Smooth muscle cell of the brain vasculature (primary cell): ENCODE data around the gene UBE2QL1.

Experiments used
- DNase-seq: peaks from one replicate; pipeline ENCODE4 v3.0.0-alpha.2; 2012; ENCODE audit warnings: low read depth, low spot score

The UBE2QL1 gene

DNA sequence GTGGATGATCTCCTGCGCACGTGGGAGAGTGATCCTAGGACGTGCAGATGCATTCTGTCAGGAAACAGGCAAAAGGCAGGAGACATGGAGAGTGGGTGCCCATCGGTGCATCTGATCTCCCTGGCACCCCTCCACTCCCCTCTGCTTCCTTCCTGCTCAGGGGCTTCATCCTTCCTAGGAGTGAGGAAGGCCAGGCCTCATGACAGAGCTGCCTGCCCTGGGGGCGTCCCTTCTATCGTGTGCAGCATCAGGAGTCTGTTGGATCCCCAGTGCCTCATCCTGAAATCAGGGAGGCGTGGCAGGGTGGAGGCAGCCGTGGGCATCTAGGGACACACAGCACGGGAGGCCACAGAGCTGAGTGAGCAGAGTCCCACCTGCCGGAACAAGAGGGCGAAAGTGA lies 30.1 kb downstream of the UBE2QL1 start:
- no peak for DNase-seq

DNA sequence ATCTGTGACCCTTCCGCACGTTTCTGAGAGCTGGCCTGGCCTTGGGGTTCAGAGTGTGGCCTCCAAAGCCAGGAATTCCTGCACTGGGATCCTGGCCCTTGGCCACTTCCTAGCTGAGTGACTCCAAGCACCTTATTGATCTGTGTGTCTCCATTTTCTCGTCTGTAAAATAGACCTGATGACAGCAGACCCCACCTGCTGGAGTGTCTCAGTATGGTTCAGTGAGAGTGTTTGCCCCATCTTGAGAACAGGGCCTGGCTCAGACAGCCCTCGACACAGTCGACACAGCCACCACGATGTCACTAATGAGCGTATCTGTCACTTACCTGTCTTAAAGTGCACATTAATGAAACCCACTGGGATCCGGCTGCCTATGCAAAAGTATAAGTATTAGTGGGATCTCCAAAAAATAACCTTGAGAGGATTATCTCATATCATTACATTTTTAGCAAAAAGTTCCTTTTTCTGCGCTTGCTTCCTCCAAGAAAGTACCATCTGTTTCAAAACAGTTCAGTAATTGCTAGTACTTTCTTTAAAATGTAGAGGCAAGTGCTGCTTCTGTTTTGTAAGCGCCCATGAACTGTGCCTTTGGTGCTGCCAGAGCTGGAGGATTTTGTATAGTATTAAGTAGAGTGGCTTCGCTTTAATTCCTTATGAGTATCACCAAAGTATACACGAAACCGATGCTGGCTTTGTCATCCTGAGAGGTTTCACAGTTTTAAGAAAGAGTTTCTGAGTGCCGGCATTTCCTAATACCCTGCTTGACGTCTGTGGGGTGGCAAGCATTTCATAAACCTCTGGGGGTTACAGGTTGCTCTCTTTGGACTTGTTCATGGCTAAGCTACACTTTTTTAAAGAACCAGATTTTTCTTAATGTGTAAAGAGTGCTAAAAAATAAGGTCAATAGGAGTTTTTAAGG lies 31.7 kb downstream of the UBE2QL1 start:
- DNase-seq = no peak

DNA sequence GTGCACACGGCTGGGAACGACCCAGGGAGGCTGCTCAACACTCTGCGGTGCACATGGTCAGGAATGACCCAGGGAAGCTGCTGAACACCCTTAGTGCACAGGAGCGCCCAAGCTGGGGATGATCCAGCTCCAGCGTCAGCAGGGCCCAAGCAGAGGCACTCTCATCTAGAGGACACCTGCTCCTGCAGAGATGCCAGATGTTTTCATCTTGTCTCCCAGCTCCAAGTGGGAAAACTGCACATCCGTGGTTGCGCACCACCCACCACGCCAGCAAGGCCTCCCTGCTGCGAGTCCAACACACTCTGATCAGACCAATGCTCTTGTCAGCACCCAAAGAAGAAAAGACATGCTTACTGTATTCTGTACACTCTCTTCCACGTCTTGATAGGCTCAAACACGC lies 34.1 kb downstream of the UBE2QL1 start:
- DNase-seq = no peak

DNA sequence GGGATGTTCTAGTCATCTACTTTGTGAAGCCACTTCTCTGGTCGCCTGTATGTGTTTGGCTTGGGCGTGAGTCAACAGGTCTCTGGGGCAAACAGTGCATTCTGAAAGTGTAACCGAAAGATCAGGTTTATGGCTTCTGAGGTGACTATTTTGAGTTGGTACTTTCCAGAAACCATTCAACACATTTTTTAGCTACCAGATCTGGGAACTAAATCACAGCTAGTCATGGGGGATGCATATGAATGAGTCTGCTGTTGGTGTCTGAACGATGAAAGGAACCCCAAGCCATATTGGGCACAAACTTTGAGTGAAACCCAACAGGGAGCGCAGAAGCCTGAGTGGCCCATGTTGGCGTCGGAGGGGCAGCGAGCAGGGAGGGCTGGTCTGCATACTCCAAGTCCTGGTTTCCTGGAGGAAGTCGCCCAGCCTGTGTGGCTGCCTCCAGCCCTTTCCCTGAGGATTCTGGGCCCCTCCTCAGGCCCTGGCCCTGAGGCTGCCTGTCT lies 35.3 kb downstream of the UBE2QL1 start:
- DNase-seq = no peak

DNA sequence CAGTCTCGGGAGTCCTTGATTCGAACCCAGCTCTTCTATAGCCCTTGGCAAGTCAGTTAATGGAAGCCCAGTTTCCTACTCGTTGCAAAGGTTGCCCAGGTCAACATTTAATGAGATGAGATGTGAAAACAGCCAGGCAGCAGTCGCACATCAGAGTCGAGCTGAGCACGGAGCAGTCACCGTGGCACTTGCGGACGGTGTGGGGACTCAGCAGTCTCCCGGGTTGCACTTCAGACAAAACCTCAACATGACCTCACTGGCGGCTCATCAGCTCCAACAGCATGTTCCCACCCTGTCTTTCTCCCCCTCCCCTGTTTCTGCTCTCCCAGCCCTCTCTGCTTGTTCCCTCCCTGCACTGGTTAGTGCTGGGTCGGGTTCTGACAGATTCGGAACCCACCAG lies 35.8 kb downstream of the UBE2QL1 start:
- no peak for DNase-seq

DNA sequence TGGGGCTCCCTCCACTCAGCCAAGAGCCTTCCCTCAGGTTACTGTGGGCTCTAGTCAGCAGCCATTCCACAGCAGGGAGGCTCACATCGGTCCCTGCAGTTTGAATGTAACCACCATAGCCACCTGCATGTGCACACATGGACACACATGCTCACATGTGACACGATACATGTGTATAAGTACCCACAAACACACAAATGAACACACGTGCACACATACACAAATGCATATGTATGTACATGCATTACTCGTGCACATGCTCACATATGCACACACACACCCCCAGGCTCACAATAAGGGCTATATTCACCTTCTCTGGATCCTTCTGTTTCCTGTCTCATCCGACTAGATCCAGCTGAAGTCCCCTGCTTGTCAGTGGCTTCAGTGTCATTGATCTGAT lies 36.2 kb downstream of the UBE2QL1 start:
- DNase-seq = no peak

DNA sequence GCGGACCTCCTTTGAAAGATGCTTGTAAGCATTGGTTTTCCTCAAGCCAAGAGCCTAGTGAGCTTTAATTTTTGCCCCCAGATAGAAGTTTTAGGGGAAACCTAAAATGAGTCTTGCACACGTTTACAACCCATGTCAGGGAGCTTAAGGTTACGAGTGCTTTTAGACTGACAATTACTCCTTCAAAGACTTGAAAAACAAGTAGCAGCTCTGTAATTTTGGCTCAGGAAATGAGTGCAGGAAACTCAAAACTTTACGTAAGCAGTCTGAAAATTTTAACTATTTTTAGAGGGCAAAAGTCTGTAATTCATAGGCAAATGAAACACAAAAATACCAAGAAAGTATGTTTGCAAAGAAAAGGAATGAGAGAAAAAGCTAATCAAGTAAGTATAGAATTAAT lies 36.8 kb downstream of the UBE2QL1 start:
- DNase-seq = no peak

DNA sequence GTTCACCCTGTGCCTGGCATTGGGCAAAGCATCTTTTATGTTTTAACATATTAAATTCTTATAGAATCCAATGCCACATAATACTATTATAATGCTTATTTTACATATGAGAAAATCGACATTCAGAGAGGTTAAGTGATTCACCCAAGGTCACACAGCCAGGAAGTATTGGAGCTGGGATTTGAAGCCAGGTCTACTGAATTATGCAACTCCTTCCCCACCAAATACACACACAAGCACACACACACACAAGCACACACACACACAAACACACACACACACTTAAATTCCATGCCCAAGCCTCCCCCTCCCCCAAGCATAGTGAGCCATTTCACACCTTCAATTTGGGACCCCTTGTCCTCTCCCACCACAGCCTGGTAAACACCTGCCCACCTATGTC lies 37.4 kb downstream of the UBE2QL1 start:
- no peak for DNase-seq

DNA sequence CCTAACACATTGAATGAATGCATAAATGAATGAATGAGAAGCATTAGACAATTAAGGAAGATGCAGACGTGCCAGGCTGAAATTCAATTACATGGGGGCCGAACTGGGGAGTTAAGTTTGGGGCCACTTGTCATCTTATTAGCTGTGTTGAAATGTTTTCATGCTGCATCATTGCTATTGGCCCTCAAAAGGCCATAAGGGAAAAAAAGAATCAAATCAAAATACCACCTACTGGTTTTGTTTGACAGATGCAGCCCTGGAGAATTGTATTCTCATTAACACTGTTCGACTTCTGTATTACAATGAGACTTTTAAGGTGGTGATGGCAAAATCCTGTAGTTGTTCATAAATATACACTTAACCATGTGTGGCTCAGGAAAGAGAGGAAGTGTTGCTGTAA lies 38.4 kb downstream of the UBE2QL1 start:
- no peak for DNase-seq

DNA sequence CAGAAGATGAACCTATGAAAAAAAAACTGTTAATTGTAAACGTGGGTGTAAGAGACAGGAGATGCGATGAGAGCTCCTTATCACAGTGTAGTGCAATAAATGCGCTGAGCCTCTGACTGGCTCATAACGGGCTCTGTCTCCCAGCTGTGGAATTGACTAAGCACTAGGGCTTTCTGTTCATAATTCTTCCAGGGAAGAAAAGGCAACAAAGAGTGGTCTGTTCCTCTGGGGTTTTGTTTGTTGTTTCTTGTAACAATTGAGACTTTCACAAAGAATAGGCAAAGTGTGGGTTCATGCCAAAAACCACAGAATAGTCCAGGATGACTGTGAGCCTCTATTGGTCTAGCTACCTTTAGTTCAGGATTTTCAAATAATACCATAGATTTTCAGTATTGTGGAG lies 39.4 kb downstream of the UBE2QL1 start:
- DNase-seq = no peak

DNA sequence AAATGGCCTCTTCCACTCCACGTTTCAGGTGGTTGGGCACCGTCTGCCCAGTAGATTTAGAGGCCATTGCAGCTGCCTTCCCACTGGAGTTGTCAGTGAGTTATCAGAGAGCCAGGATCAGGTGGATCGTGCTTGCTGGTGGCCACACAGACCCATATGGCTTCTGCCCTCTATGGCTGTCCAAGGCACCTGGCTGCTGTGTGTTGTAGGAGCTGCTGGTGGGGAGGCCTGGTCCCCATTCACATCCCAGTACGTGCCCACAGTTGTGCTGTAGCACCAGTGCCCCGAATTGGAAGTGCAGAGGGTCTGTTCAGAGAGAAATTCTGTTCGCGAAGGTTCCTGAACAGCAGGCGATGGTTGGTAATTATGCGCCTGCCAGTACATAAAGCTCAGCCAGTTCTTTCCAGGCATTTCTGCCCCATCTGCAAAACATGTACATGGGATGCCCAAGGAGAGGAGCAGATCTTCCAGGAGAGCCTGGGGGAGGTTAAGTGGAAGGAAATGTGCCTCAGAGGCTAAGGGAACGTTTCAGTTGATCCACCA lies 41.1 kb downstream of the UBE2QL1 start:
- no peak for DNase-seq

DNA sequence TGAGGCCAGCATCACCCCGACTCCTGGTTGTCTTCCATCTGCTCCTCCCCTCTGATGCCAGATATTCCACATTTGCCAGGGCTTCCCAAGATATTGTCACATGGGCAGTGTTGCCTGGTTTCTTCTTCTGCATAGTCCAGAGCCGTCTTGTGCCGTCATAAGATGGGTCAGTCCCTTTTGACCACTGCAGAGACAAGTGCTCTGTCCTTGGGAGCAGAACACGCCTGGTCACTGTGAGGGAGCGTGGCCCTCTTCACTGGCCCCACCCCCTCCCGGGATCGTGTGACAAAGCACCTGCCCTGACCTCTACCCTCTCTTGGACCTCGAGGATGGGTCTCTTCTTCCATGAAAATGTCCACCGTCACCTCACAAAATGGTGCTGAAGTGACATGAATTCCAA lies 41.6 kb downstream of the UBE2QL1 start:
- DNase-seq = no peak

DNA sequence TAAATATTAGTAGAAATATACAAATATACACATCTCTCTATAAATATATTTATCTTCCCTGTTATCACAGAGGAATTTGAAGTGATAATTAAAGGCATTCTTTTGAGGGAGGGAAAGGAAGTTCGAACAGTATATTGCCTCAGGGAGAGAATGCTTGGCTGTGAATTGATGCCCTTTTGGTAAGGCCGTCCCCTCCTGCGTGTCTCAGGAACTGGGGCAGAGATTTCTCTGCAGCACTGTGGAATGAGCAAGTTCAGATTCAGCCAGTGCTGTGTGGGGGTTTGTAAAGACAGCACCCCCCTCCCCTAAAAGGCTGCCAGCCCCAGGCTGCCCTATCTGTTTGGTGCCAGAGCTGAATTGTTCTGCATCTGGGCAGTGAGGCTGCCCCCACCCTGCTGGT lies 42.0 kb downstream of the UBE2QL1 start:
- DNase-seq = no peak

DNA sequence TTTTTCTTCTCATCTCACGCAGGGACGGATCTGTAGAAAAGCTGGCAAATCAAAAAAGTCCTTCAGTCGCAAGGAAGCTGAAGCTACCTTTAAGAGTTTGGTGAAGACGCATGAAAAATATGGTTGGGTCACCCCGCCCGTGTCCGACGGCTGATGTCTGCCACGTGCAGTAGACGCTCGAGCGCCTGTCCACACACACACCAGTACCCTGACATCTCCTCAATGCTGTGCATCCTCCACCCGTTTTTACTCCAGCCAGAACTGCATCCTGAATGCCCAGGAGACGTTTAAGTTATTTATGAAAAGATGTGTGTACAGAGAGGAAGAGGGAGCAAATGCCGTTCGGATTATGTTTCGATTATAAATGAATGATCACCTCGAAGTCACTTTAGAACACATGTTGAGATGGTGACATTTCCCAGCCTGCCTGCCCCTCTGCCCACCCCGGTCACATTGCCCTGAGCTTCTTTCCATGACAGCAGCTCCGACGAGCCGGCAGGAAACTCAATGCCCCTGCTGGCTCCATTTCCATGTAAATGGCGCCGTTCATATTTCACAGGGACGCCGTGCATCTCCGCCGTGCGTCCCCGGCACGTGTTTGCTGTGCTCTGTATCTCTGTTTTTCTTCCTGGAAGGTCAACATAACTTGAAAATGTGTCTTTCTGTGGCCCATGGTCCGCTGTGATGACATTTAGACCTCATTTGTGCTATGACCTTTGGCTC lies 42.7 kb downstream of the UBE2QL1 start:
- DNase-seq = no peak

DNA sequence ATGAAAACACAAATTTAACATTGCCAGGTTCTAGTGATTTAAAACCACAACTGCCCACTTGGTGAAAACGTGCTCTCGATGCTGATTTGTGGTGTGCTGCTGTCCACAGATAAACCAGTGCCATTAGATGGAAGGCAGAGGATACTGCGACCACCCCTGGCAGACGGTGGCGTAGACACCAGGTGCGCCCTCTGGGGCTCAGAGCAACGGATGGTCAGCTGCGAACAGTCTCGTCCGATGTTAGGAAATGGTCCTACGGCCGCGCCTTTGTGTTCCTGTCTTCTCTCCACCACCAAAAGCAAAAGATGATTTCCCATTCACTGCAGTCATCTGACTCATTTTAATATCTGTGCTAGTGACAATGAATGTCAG lies 43.2 kb downstream of the UBE2QL1 start:
- no peak for DNase-seq

DNA sequence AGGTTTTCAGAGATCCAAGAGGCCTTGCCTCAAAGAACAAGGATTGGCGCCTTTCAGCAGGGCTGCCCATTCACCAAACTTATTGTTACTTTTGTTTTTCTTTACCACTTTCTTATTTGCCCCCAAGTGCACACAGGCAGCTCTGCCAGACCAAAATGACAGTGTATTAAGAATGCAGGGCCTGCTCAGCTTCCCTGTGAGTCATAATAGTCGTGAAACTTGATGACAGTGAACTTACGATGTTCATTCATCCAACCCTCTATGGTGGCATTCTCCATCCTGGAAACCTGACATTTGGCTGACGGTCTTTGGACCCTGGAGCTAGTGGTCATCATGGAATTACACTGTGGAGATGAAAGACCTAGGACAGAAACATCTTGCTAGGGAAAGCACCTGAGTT lies 44.3 kb downstream of the UBE2QL1 start:
- DNase-seq = no peak

DNA sequence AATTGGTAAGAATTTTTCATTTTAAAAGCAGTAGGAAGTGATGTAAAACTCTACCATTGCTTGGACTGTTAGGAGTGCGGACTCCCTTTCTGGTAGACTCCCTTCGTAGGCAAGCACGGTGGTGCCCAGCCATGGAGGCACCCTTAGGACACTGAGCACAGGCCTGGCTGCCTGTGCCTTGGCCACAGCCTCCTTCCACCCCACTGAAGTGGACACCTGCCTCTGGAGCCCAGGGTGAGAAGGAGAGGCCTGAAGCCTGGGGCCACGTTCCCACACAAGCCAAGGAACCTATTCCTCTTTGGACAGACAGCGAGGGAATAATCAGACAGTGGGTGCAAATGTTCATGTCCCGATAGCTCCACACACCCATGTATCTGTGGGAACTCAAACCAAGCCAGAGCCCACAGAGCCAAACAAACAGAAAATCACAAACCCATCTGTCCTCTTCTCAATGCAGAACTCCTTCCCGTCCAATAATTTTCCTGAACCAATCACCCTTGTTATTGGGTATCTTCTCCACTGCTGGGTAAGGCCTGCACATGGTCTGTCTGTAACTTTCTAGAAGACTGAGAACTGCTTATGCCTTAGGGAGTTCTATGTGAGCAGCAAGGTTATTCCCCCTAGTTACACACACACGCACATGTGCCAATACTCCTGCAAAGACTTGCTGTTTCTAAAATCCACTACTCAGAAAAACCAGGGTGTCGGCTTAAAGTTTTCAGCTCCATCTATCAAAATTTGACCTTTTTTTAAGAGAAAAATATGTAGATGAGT lies 45.2 kb downstream of the UBE2QL1 start:
- DNase-seq = no peak

DNA sequence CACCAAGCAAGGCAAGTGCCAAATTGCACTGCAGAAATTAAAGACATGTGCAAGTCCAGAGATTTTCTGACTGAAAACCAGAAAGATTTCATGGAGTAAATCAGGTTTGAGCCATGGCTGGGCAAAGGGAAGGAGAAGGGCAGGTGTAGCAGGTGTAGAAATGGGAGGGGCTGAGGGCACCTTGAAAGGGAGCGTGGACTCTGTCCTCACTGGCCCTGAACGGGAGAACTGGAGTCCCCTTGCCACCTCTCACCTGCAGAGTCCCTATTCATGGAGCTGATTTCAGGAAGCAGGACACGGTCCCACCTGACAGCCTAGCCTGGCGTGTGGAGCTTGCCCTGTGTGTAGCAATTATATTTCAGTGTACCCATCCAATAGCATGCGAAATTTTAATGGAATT lies 46.3 kb downstream of the UBE2QL1 start:
- no peak for DNase-seq

DNA sequence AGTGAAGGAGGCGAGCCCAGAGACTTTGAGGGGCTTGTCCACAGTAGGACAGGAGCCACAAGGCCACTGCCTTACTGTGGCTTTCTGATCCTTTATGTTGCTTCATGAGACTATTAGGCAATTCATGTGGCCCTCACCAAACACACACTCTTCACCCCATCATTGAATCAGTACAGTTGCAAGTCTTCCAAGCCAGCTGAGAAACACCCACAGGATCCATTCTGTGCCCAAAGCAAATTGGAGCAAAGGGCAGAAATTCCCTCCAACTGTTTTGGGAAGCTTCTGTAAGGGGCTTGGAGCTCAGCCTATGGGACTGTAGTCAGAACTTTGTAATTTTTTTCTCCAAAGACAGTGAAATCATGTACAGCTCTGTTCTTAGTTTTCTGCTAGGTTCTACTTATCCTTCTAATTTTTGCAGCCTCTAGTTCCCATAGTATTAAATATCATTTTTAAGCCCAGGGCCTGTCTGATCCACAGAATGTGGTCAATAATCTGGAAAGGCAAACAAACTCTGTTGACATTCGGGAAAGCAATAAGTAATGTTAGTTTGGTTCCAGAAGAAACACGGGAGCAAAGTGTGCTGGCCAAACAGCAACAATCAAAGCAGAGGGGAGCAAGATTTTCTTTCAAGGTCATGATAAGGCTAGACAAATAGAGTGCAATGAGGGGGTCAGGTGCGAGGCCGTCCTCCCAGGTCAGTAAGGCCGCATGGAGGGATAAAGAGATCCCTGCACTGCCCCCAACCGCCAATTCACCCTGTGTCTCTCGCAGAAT lies 47.0 kb downstream of the UBE2QL1 start:
- DNase-seq = no peak

DNA sequence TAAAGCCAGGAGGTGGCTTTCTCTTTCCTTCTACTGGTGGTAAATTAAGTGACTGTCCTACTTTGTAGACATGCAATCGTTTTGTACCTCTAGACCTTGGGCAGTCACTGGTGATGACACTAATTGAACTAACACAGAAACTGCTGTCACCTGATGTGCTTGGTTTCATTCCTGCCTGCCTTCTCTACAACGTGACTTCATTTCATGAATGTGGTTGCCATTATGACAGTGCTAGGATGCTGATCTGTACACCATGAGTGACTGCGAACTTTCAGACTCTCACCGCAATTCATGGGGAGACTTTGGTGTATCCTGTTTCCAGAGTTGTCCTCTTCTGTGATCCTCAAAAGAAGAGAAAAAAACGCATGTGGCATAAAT lies 47.5 kb downstream of the UBE2QL1 start:
- DNase-seq = no peak

DNA sequence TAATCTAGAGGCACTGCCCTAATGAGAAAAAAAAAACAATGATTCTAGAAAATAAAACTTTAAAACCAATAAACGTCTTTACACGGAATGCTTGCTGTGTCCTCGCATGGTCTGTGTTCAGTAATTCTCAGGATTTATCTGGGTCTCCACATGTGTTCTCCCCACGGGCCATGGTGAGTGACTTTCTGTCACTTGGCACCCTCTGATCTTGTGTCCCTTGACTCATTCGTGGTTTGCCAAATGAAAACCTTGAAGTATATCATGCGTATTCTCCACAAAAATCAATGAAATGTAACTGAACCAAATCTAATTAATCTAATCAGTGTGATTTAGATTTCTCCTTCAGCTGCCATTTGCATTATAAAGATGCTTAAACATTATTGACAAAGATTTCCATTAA lies 48.0 kb downstream of the UBE2QL1 start:
- no peak for DNase-seq
